GM21786 (cell line): ENCODE data around the gene ROMO1.
"Not testable (repeated sequence)": the region's sequence is repeated elsewhere in the genome, so short reads cannot be mapped to it uniquely, and the experiment has no call there.

Experiments used
- ATAC-seq: cut with Tn5 transposase; IDR thresholded peaks from one replicate; pipeline ENCODE4 v1.9.1; 2021; ENCODE audit not compliant: unreplicated experiment

Gene ROMO1

GRCh38 chr20:35709259-35709658 is 10.1 kb downstream of the ROMO1 start:
- ATAC-seq: no peak

- no peak for ATAC-seq
Measured at GRCh38 chr20:35710039-35710438, 10.8 kb downstream of the ROMO1 start.

- no peak for ATAC-seq
Measured at GRCh38 chr20:35710884-35711587, 11.8 kb downstream of the ROMO1 start.

GRCh38 chr20:35711588-35712209 is 12.5 kb downstream of the ROMO1 start:
- no peak for ATAC-seq

GRCh38 chr20:35713120-35713519 is 13.9 kb downstream of the ROMO1 start:
- ATAC-seq: not testable (repeated sequence)

GRCh38 chr20:35714127-35714526 is 14.9 kb downstream of the ROMO1 start:
- ATAC-seq: no peak

GRCh38 chr20:35715652-35716051 is 16.4 kb downstream of the ROMO1 start:
- no peak for ATAC-seq

GRCh38 chr20:35716330-35716729 is 17.1 kb downstream of the ROMO1 start:
- ATAC-seq: no peak

GRCh38 chr20:35718321-35718720 is 19.1 kb downstream of the ROMO1 start:
- not testable (repeated sequence) for ATAC-seq

- no peak for ATAC-seq
Measured at GRCh38 chr20:35718972-35719635, 19.9 kb downstream of the ROMO1 start.

GRCh38 chr20:35719717-35720116 is 20.5 kb downstream of the ROMO1 start:
- no peak for ATAC-seq

- no peak for ATAC-seq
Measured at GRCh38 chr20:35720165-35721123, 21.2 kb downstream of the ROMO1 start.

GRCh38 chr20:35721219-35721618 is 22.0 kb downstream of the ROMO1 start:
- ATAC-seq: no peak

- ATAC-seq: no peak
Measured at GRCh38 chr20:35721621-35722020, 22.4 kb downstream of the ROMO1 start.

- not testable (repeated sequence) for ATAC-seq
Measured at GRCh38 chr20:35723275-35723639, 24.1 kb downstream of the ROMO1 start.

- not testable (repeated sequence) for ATAC-seq
Measured at GRCh38 chr20:35723652-35724320, 24.6 kb downstream of the ROMO1 start.

- no peak for ATAC-seq
Measured at GRCh38 chr20:35724321-35725230, 25.4 kb downstream of the ROMO1 start.

GRCh38 chr20:35726842-35727711 is 27.9 kb downstream of the ROMO1 start:
- no peak for ATAC-seq
